CD4-positive, alpha-beta T cell treated with Interleukin-2 at 100 ng/mL for 4 hours (primary cell): Measurements from ENCODE around the gene CRYBG2.
"Not testable (repeated sequence)": the region's sequence is repeated elsewhere in the genome, so short reads cannot be mapped to it uniquely, and the experiment has no call there.

Source experiments
- DNase-seq: peaks from one replicate; pipeline ENCODE4 v3.0.0-alpha.2; 2020; ENCODE audit warnings: low spot score

CRYBG2 gene

GRCh38 chr1:26353976-26354820, at the start of gene CRYBG2:
Gene CRYBG2 (minus strand): TSS chr1:26354130. CDS start chr1:26346657, 7,473 bp downstream.
- no peak for DNase-seq

GRCh38 chr1:26403656-26404055, 49.7 kb upstream of the CRYBG2 start:
- no peak for DNase-seq

- DNase-seq = no peak
Observed at GRCh38 chr1:26401891-26402290, 48.0 kb upstream of the CRYBG2 start.

GRCh38 chr1:26399034-26399433, 45.1 kb upstream of the CRYBG2 start:
- no peak for DNase-seq

GRCh38 chr1:26395754-26396153, 41.8 kb upstream of the CRYBG2 start:
- no peak for DNase-seq

GRCh38 chr1:26391450-26391849, 37.5 kb upstream of the CRYBG2 start:
- DNase-seq = peak; percentile 65

GRCh38 chr1:26389604-26390247, 35.8 kb upstream of the CRYBG2 start:
- DNase-seq = no peak

- no peak for DNase-seq
Observed at GRCh38 chr1:26388791-26389445, 35.0 kb upstream of the CRYBG2 start.

GRCh38 chr1:26387447-26387846, 33.5 kb upstream of the CRYBG2 start:
- DNase-seq = no peak

- DNase-seq = not testable (repeated sequence)
Observed at GRCh38 chr1:26385063-26385462, 31.1 kb upstream of the CRYBG2 start.

GRCh38 chr1:26384076-26384475, 30.1 kb upstream of the CRYBG2 start:
- DNase-seq = no peak

GRCh38 chr1:26378879-26379251, 24.9 kb upstream of the CRYBG2 start:
- no peak for DNase-seq

GRCh38 chr1:26378088-26378878, 24.4 kb upstream of the CRYBG2 start:
- DNase-seq = peak; percentile 91

GRCh38 chr1:26376050-26376449, 22.1 kb upstream of the CRYBG2 start:
- DNase-seq = no peak

- no peak for DNase-seq
Observed at GRCh38 chr1:26375081-26375480, 21.2 kb upstream of the CRYBG2 start.

- not testable (repeated sequence) for DNase-seq
Observed at GRCh38 chr1:26374361-26374760, 20.4 kb upstream of the CRYBG2 start.

- DNase-seq = no peak
Observed at GRCh38 chr1:26373789-26374188, 19.9 kb upstream of the CRYBG2 start.

- peak; percentile 44 for DNase-seq
Observed at GRCh38 chr1:26373281-26373680, 19.4 kb upstream of the CRYBG2 start.

GRCh38 chr1:26372611-26373010, 18.7 kb upstream of the CRYBG2 start, which contains the start of gene ZNF683:
Gene ZNF683 (minus strand): TSS chr1:26372750. CDS start chr1:26368571, 4,179 bp downstream.
- not testable (repeated sequence) for DNase-seq

GRCh38 chr1:26372039-26372438, 18.1 kb upstream of the CRYBG2 start:
- DNase-seq = no peak

- DNase-seq = no peak
Observed at GRCh38 chr1:26370591-26371382, 16.9 kb upstream of the CRYBG2 start.
